WI38 (cell line): ENCODE data around the gene SFMBT2.
"Not testable (repeated sequence)": the region's sequence is repeated elsewhere in the genome, so short reads cannot be mapped to it uniquely, and the experiment has no call there.

Experiments used
- H3K4me3 ChIP-seq: 2 replicates; pipeline ENCODE4 v1.5.1; 2011; ENCODE audit warnings: low read depth, mild to moderate bottlenecking, control low read depth, low read length
- CTCF ChIP-seq: IDR thresholded peaks from 2 replicates; pipeline ENCODE4 v1.5.1; 2012; ENCODE audit warnings: low read depth, mild to moderate bottlenecking, control low read depth, low read length

SFMBT2 gene

GRCh38 chr10:7302930-7303557, 107.8 kb downstream of the SFMBT2 start:
- TF ChIP-seq CTCF: no peak
- H3K4me3 ChIP-seq: no peak overlapping the region

GRCh38 chr10:7302392-7302906, 108.4 kb downstream of the SFMBT2 start:
- no peak overlapping the region for H3K4me3 ChIP-seq
- no peak for TF ChIP-seq CTCF

GRCh38 chr10:7301006-7301778, 109.6 kb downstream of the SFMBT2 start:
- no peak for TF ChIP-seq CTCF

GRCh38 chr10:7300384-7300971, 110.4 kb downstream of the SFMBT2 start:
- no peak overlapping the region for H3K4me3 ChIP-seq
- no peak for TF ChIP-seq CTCF

More at GRCh38 chr10:7301006-7301778, 109.6 kb downstream of the SFMBT2 start:
- no peak overlapping the region for H3K4me3 ChIP-seq

- not testable (repeated sequence) for H3K4me3 ChIP-seq
Measured at GRCh38 chr10:7299601-7300325, 111.1 kb downstream of the SFMBT2 start.

- no peak for TF ChIP-seq CTCF
- no peak overlapping the region for H3K4me3 ChIP-seq
Measured at GRCh38 chr10:7298495-7298894, 112.3 kb downstream of the SFMBT2 start.

- TF ChIP-seq CTCF: no peak
- H3K4me3 ChIP-seq: no peak overlapping the region
Measured at GRCh38 chr10:7297094-7297493, 113.7 kb downstream of the SFMBT2 start.
